Neutrophil (primary cell): ENCODE results near the gene TUBD1.

Source experiments
- H3K27ac ChIP-seq: fragments of 200-600 bp; sonication (generic); 2 replicates; pipeline ENCODE4 v1.5.1; 2016; ENCODE audit warnings: mild to moderate bottlenecking, moderate library complexity
- H3K27me3 ChIP-seq: fragments of 200-600 bp; sonication (generic); 2 replicates; pipeline ENCODE4 v1.6.0; 2016; ENCODE audit warnings: mild to moderate bottlenecking
- H3K36me3 ChIP-seq: fragments of 200-600 bp; sonication (generic); 2 replicates; pipeline ENCODE4 v1.5.1; 2017
- H3K4me1 ChIP-seq, 2 experiments: fragments of 200-600 bp in 1 of 2; sonication (generic) in 1 of 2; 1 replicate in 1 of 2; 2 replicates in 1 of 2; pipeline versions ENCODE4 v1.5.1 to v1.6.1; 2013 to 2016; ENCODE audit warnings: low read depth in 1 of 2, low read length in 1 of 2, mild to moderate bottlenecking in 1 of 2, moderate library complexity in 1 of 2; ENCODE audit not compliant: control insufficient read depth in 1 of 2, insufficient read depth in 1 of 2
- H3K4me3 ChIP-seq, 2 experiments: fragments of 200-600 bp in 1 of 2; sonication (generic) in 1 of 2; 1 replicate in 1 of 2; 2 replicates in 1 of 2; pipeline ENCODE4 v1.5.1; 2013 to 2016; ENCODE audit warnings: low read depth in 1 of 2, low read length in 1 of 2, mild to moderate bottlenecking in 1 of 2, moderate library complexity in 1 of 2
- H3K9me3 ChIP-seq: fragments of 200-600 bp; sonication (generic); 2 replicates; pipeline ENCODE4 v1.5.1; 2016
- CTCF ChIP-seq: fragments of 200-600 bp; sonication (generic); IDR thresholded peaks from 2 replicates; pipeline ENCODE4 v1.5.1; 2016; ENCODE audit warnings: antibody characterized with exemption

Gene TUBD1

DNA sequence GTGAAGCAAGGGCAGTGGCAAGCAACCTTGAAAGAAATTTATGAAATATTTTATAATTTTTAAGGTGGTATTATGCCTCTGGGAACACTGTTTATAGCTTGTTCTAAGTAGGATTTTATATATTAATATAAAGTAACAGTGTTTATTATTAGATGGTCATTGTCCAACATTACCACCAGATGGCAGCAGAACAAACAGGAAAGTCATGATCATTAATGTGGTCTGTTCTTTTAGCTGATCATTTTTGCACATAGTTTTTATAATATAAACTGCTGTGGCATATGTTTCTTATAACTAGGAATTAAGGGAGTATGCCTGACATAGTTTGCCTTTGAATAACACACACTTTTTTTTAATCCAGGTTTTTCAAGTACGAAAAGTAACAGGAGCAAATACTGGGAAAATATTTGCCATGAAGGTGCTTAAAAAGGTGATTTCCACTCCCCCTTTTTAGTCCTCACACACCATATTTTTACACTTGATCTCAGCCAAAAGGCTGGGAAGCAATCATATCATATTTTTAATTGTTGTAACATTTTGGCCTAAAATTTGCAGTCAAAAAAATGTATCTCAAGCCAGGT, 21.6 kb upstream of the TUBD1 start:
- Histone ChIP-seq H3K9me3 (no peaks in the 10 kb centered on the region), H3K36me3 (peaks cover 49% of the 10 kb centered on the region), H3K27ac (no peak overlapping the region), H3K4me1 (no peaks in the 10 kb centered on the region), H3K27me3 (no peaks in the 10 kb centered on the region), H3K4me3 (no peak overlapping the region)
- TF ChIP-seq CTCF: peak; percentile 61

- Histone ChIP-seq H3K4me1 (no peaks in the 10 kb centered on the region), H3K9me3 (no peaks in the 10 kb centered on the region), H3K36me3 (peaks cover 5% of the 10 kb centered on the region), H3K27ac (no peak overlapping the region), H3K27me3 (no peaks in the 10 kb centered on the region), H3K4me3 (no peak overlapping the region)
- TF ChIP-seq CTCF: no peak
Observed at GRCh38 chr17:59907467-59907866, 14.7 kb upstream of the TUBD1 start.

DNA sequence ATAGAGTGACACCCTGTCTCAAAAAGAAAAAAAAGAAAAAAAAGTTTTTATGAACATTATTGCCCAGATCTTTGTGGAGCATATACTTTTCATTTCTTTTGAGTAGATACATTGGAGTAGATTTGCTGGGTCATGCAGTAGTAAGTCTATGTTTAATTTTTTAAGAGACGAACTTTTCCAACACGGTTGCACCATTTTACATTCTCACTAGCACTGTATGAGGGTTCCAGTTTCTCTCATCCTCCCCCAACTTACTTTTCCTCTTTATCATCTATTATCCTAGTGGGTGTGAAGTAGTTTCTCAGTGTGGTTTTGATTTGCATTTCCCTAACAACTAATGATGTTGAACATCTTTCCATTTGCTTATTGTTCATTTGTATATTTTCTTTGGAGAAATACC, 10.7 kb upstream of the TUBD1 start:
- Histone ChIP-seq H3K27ac (no peak overlapping the region), H3K9me3 (no peaks in the 10 kb centered on the region), H3K4me3 (no peak overlapping the region), H3K4me1 (peaks cover 0 to 10% of the 10 kb centered on the region in 2 experiments), H3K27me3 (no peaks in the 10 kb centered on the region), H3K36me3 (no peaks in the 10 kb centered on the region)
- TF ChIP-seq CTCF: no peak

DNA sequence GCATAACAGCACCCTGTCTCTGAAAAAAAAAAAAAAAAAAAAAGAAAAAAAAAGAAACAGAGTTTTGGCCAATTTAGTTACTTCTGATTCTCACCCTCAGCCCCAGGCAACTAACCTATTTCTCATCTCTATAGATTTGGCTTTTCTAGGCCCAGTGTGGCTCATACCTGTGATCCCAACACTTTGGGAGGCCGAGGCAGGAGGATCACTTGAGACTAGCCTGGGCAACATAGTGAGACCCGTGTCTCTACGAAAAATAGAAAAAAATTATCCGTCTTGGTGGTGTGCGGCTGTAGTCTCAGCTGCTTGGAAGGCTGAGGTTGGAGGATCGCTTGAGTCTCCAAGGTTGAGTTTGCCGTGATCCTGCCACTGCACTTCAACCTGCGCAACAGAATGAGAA, 8.9 kb upstream of the TUBD1 start:
- TF ChIP-seq CTCF: no peak
- H3K4me3 ChIP-seq: no peak overlapping the region
- peaks cover 0 to 10% of the 10 kb centered on the region in 2 experiments for H3K4me1 ChIP-seq
- H3K27ac ChIP-seq: no peak overlapping the region
- no peaks in the 10 kb centered on the region for H3K36me3 ChIP-seq
- H3K9me3 ChIP-seq: no peaks in the 10 kb centered on the region
- no peaks in the 10 kb centered on the region for H3K27me3 ChIP-seq

- H3K4me3 ChIP-seq: no peak overlapping the region
- no peaks in the 10 kb centered on the region for H3K36me3 ChIP-seq
- H3K27me3 ChIP-seq: no peaks in the 10 kb centered on the region
- no peak overlapping the region for H3K27ac ChIP-seq
- H3K4me1 ChIP-seq: peaks cover 7 to 16% of the 10 kb centered on the region in 2 experiments
- H3K9me3 ChIP-seq: no peaks in the 10 kb centered on the region
- no peak for TF ChIP-seq CTCF
Observed at GRCh38 chr17:59899099-59899498, 6.4 kb upstream of the TUBD1 start.

DNA sequence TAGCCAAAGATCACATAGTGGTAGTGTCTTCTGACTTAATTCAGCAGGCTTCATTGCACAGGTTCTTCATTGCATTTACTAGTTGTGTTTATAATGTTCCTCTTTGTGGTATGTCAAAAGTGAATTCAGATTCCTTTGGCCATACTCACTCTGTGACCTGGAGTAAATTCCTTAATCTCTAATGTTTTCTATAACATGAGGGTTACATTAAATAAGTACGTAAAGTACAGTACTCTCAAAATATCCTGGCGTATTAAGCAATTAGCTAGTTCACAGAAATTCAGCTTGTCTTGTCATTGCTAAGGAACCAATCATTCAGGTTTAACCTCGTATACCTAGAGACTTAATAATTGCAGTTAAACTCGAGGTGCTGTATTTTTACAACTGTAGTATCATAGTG, 4.3 kb upstream of the TUBD1 start:
- no peak for TF ChIP-seq CTCF
- no peaks in the 10 kb centered on the region for H3K27me3 ChIP-seq
- H3K36me3 ChIP-seq: no peaks in the 10 kb centered on the region
- H3K4me3 ChIP-seq: no peak overlapping the region
- no peaks in the 10 kb centered on the region for H3K9me3 ChIP-seq
- H3K4me1 ChIP-seq: peaks cover 20 to 28% of the 10 kb centered on the region in 2 experiments
- no peak overlapping the region for H3K27ac ChIP-seq
